ENCODE data around the gene FHIT. TPM values are rescaled to one million over a fixed set of nuclear protein-coding genes. Genes with fewer than 3 reads are reported as not detected.

The FHIT gene
- total and polyA plus RNA-seq, 7 donors: 2.4 to 10.2 (median 6.1) TPM

GRCh38 chr3:61297821-61298220, 46.6 kb upstream of the FHIT start:
- Histone ChIP-seq H3K9me3 (no peaks in the 10 kb centered on the region), H3K4me1 (peaks cover 0 to 51% (median 31%) of the 10 kb centered on the region in 4 donors), H3K4me3 (no peak overlapping the region), H3K36me3 (no peaks in the 10 kb centered on the region), H3K27me3 (no peaks in the 10 kb centered on the region), H3K27ac (no peak overlapping the region)
- TF ChIP-seq POLR2A (IDR thresholded peaks at IDR 0.05) (no peak), POLR2AphosphoS5 (IDR thresholded peaks at IDR 0.05) (peak in 1 of 4 donors; percentile 35)
- 63 to 71% methylated on average over 1 of the region's 1 CpG for WGBS, 2 donors
- intact Hi-C loops (cut with DNase I): no loop called here
- DNase-seq: no peak

GRCh38 chr3:61288446-61288845, 37.2 kb upstream of the FHIT start:
- no peaks in the 10 kb centered on the region for H3K9me3 ChIP-seq
- no peak for DNase-seq
- H3K27me3 ChIP-seq: no peaks in the 10 kb centered on the region
- no peak for TF ChIP-seq POLR2AphosphoS5 (IDR thresholded peaks at IDR 0.05)
- no peak for TF ChIP-seq EP300 (IDR thresholded peaks at IDR 0.05)
- no peak for TF ChIP-seq POLR2A (IDR thresholded peaks at IDR 0.05)
- TF ChIP-seq CTCF (IDR thresholded peaks at IDR 0.05): no peak
- H3K4me1 ChIP-seq: no peaks in the 10 kb centered on the region
- intact Hi-C loops (cut with DNase I): no loop called here
- H3K27ac ChIP-seq: no peak overlapping the region
- H3K4me3 ChIP-seq: no peak overlapping the region
- H3K36me3 ChIP-seq: no peaks in the 10 kb centered on the region
- WGBS, 2 donors: 88 to 90% methylated on average over 5 of the region's 5 CpGs

- no peak overlapping the region for H3K4me3 ChIP-seq
- TF ChIP-seq EP300 (IDR thresholded peaks at IDR 0.05) (no peak), POLR2AphosphoS5 (IDR thresholded peaks at IDR 0.05) (no peak), CTCF (IDR thresholded peaks at IDR 0.05) (no peak), POLR2A (IDR thresholded peaks at IDR 0.05) (no peak)
- H3K4me1 ChIP-seq: no peaks in the 10 kb centered on the region
- no peaks in the 10 kb centered on the region for H3K27me3 ChIP-seq
- intact Hi-C loops (cut with DNase I): no loop called here
- no peaks in the 10 kb centered on the region for H3K36me3 ChIP-seq
- no peaks in the 10 kb centered on the region for H3K9me3 ChIP-seq
- no peak for DNase-seq
- no peak overlapping the region for H3K27ac ChIP-seq
Observed at GRCh38 chr3:61283876-61284275, 32.6 kb upstream of the FHIT start.

GRCh38 chr3:61278713-61279112, 27.5 kb upstream of the FHIT start:
- Histone ChIP-seq H3K4me1 (no peaks in the 10 kb centered on the region), H3K36me3 (no peaks in the 10 kb centered on the region), H3K4me3 (no peak overlapping the region), H3K27ac (no peak overlapping the region), H3K27me3 (no peaks in the 10 kb centered on the region), H3K9me3 (no peaks in the 10 kb centered on the region)
- WGBS, 2 donors: 98 to 99% methylated on average over 2 of the region's 2 CpGs
- TF ChIP-seq CTCF (IDR thresholded peaks at IDR 0.05) (no peak), POLR2AphosphoS5 (IDR thresholded peaks at IDR 0.05) (no peak), EP300 (IDR thresholded peaks at IDR 0.05) (no peak), POLR2A (IDR thresholded peaks at IDR 0.05) (no peak)
- DNase-seq: no peak
- intact Hi-C loops (cut with DNase I): no loop called here

- no peaks in the 10 kb centered on the region for H3K4me1 ChIP-seq
- no peak overlapping the region for H3K27ac ChIP-seq
- no peak for DNase-seq
- TF ChIP-seq POLR2AphosphoS5 (IDR thresholded peaks at IDR 0.05) (no peak), CTCF (IDR thresholded peaks at IDR 0.05) (no peak), POLR2A (IDR thresholded peaks at IDR 0.05) (no peak), EP300 (IDR thresholded peaks at IDR 0.05) (no peak)
- WGBS, 2 donors: 87 to 94% methylated on average over 2 of the region's 2 CpGs
- intact Hi-C loops (cut with DNase I): no loop called here
- H3K36me3 ChIP-seq: no peaks in the 10 kb centered on the region
- H3K9me3 ChIP-seq: no peaks in the 10 kb centered on the region
- H3K4me3 ChIP-seq: no peak overlapping the region
- H3K27me3 ChIP-seq: no peaks in the 10 kb centered on the region
Observed at GRCh38 chr3:61277411-61277810, 26.2 kb upstream of the FHIT start.
